Peyer's patch (tissue), 4 donors: ENCODE data around the gene DNM3. TPM values are rescaled to one million over a fixed set of nuclear protein-coding genes. Genes with fewer than 3 reads are reported as not detected.

Experiments
- DNase-seq, 3 donors: peaks; one replicate each; pipeline ENCODE4 v3.0.0-alpha.2; 2017 to 2019
- H3K27ac ChIP-seq, 4 donors: fragments of 200-600 bp; sonication (generic); one replicate each; pipeline ENCODE4 v1.5.1; 2016 to 2019
- H3K27me3 ChIP-seq, 2 donors: fragments of 200-600 bp; sonication (generic); one replicate each; pipeline ENCODE4 v1.5.1; 2019
- H3K36me3 ChIP-seq, 3 donors: fragments of 200-600 bp; sonication (generic); one replicate each; pipeline ENCODE4 v1.5.1; 2016 to 2019
- H3K4me1 ChIP-seq, 4 donors: fragments of 200-600 bp; sonication (generic); one replicate each; pipeline ENCODE4 v1.5.1; 2016 to 2019
- H3K4me3 ChIP-seq, 4 donors: fragments of 200-600 bp; sonication (generic); 1 replicate in 3 of 4; 2 replicates in 1 of 4; pipeline ENCODE4 v1.5.1; 2016 to 2019; ENCODE audit warnings: mild to moderate bottlenecking in 1 of 4
- H3K9me3 ChIP-seq, 4 donors: fragments of 200-600 bp; sonication (generic); one replicate each; pipeline ENCODE4 v1.5.1; 2016 to 2019; ENCODE audit warnings: mild to moderate bottlenecking in 1 of 4
- POLR2A ChIP-seq, 2 donors: fragments of 450-650 bp; IDR thresholded peaks; one replicate each; pipeline ENCODE4 v1.5.1; 2017; ENCODE audit warnings: antibody characterized with exemption in 2 of 2, mild to moderate bottlenecking in 2 of 2, moderate library complexity in 2 of 2
- total RNA-seq, 4 donors: library from RNA; depleted of rRNA; stranded (reverse); fragments of >200 nt; gene quantifications; one replicate each; pipeline ENCODE4 v1.1.0, GENCODE V29; 2016
- TF ChIP-seq, protein P1 (sequence below), 6 experiments: fragments of 450-650 bp in 4 of 6; fragments of 200-600 bp in 2 of 6; sonication (generic) in 1 of 6; IDR thresholded peaks; one replicate each; pipeline ENCODE4 v1.5.1; 2017 to 2019; ENCODE audit warnings: antibody characterized with exemption in 6 of 6, mild to moderate bottlenecking in 3 of 6, moderate library complexity in 1 of 6

DNM3 gene
- total RNA-seq, 4 donors from 2014 or later: 1.4 to 11.6 (median 2.0) TPM

DNA sequence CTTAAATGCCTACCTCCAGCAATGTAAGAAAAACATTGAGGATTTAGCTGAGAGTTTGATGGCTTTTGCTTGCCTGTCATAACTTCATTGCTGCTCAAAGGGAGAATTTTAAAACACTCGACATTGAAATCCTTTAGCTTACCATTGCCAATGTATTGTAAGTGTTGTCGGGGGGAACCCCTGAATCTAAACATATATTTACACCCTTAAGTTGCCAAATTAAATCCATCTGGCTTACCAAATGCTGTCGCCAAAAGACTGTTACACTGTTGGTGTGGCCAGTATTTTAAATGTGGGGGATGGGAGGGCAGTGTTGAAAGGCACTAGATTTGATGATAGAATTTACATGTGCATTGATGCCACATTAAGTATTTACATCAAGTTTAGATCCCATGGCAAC is 554.3 kb downstream of the DNM3 start:
- Histone ChIP-seq H3K27me3 (no peaks in the 10 kb centered on the region), H3K4me1 (peaks cover 0 to 23% (median 6%) of the 10 kb centered on the region in 4 donors), H3K4me3 (no peak overlapping the region), H3K9me3 (no peaks in the 10 kb centered on the region), H3K27ac (peak overlapping the region in 2 of 4 donors; percentile 77 to 80), H3K36me3 (no peaks in the 10 kb centered on the region)
- no peak for DNase-seq
- TF ChIP-seq POLR2A (IDR thresholded peaks at IDR 0.05): no peak
- TF ChIP-seq, protein P1, sequence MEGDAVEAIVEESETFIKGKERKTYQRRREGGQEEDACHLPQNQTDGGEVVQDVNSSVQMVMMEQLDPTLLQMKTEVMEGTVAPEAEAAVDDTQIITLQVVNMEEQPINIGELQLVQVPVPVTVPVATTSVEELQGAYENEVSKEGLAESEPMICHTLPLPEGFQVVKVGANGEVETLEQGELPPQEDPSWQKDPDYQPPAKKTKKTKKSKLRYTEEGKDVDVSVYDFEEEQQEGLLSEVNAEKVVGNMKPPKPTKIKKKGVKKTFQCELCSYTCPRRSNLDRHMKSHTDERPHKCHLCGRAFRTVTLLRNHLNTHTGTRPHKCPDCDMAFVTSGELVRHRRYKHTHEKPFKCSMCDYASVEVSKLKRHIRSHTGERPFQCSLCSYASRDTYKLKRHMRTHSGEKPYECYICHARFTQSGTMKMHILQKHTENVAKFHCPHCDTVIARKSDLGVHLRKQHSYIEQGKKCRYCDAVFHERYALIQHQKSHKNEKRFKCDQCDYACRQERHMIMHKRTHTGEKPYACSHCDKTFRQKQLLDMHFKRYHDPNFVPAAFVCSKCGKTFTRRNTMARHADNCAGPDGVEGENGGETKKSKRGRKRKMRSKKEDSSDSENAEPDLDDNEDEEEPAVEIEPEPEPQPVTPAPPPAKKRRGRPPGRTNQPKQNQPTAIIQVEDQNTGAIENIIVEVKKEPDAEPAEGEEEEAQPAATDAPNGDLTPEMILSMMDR (IDR thresholded peaks at IDR 0.05): no peak

DNA sequence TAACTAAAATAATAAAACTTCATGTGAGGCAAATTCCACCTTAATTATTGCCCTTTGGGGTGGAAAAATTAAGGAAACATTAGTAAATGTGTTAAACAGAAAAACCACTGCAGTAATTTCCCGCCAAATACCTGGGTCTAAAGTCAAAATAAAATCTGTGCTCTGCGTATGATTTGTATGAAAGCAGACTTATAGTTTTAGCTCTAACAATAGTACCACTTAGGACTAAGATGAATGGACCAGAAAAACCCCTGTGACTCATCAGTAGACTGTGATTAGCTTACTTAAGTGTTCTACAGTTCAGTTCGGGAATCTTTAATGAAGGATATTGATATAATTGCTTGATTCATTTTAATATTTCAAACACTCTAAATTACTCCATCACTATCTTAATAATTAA is 555.9 kb downstream of the DNM3 start:
- no peak overlapping the region for H3K4me3 ChIP-seq
- no peak for DNase-seq
- TF ChIP-seq, protein P1 (IDR thresholded peaks at IDR 0.05): no peak
- TF ChIP-seq POLR2A (IDR thresholded peaks at IDR 0.05): no peak
- H3K36me3 ChIP-seq: no peaks in the 10 kb centered on the region
- no peaks in the 10 kb centered on the region for H3K9me3 ChIP-seq
- H3K27me3 ChIP-seq: no peaks in the 10 kb centered on the region
- no peak overlapping the region for H3K27ac ChIP-seq
- H3K4me1 ChIP-seq: peaks cover 0 to 23% (median 6%) of the 10 kb centered on the region in 4 donors

DNA sequence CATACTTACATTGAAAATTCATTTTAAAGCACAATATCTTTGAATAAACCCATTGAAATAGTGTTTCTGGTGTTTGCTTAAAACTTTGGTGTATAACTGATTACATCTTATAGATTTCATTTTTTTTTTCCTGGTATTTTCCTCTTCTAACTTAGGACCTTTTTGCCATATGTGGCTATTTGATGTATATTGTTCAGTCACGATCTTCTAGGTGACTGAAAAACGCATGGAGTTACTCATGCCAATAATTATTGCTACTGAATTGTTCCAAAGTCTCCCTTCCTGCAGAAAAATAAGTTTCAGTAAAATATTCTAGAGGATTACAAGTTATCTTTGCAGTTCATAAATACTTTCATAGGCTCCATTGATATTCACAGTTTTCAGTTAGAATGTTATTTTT is 556.3 kb downstream of the DNM3 start:
- H3K36me3 ChIP-seq: no peaks in the 10 kb centered on the region
- H3K4me3 ChIP-seq: no peak overlapping the region
- no peaks in the 10 kb centered on the region for H3K9me3 ChIP-seq
- H3K27me3 ChIP-seq: no peaks in the 10 kb centered on the region
- DNase-seq: no peak
- peak overlapping the region in 1 of 4 donors; percentile 67 for H3K27ac ChIP-seq
- H3K4me1 ChIP-seq: peaks cover 0 to 23% (median 6%) of the 10 kb centered on the region in 4 donors
- no peak for TF ChIP-seq POLR2A (IDR thresholded peaks at IDR 0.05)
- TF ChIP-seq, protein P1 (IDR thresholded peaks at IDR 0.05): no peak

DNA sequence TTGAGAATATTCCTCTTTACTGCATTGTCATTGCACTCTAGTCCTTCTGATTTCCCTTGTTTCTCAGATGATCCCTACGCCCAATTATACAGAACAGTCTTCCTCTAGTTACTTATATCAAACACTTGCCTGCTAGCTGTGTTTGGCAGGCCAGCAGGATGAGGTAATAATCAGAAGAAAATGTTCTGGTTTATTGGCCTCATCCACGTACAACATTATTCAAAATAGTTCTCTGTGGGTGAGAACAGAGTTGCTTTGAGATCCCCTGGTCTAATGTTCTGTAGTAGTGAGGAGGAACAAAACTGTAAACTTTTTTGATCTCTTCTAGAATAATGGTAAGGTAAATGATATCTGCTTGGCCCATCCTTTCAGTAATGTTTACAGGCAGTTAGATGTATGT is 556.9 kb downstream of the DNM3 start:
- H3K27ac ChIP-seq: peak overlapping the region; percentile 2 to 67 (median 57)
- peak in 1 of 3 donors; percentile 28 for DNase-seq
- H3K9me3 ChIP-seq: no peaks in the 10 kb centered on the region
- no peak overlapping the region for H3K4me3 ChIP-seq
- H3K36me3 ChIP-seq: no peaks in the 10 kb centered on the region
- TF ChIP-seq, protein P1 (IDR thresholded peaks at IDR 0.05): no peak
- TF ChIP-seq POLR2A (IDR thresholded peaks at IDR 0.05): no peak
- peaks cover 0 to 23% (median 6%) of the 10 kb centered on the region in 4 donors for H3K4me1 ChIP-seq
- no peaks in the 10 kb centered on the region for H3K27me3 ChIP-seq

DNA sequence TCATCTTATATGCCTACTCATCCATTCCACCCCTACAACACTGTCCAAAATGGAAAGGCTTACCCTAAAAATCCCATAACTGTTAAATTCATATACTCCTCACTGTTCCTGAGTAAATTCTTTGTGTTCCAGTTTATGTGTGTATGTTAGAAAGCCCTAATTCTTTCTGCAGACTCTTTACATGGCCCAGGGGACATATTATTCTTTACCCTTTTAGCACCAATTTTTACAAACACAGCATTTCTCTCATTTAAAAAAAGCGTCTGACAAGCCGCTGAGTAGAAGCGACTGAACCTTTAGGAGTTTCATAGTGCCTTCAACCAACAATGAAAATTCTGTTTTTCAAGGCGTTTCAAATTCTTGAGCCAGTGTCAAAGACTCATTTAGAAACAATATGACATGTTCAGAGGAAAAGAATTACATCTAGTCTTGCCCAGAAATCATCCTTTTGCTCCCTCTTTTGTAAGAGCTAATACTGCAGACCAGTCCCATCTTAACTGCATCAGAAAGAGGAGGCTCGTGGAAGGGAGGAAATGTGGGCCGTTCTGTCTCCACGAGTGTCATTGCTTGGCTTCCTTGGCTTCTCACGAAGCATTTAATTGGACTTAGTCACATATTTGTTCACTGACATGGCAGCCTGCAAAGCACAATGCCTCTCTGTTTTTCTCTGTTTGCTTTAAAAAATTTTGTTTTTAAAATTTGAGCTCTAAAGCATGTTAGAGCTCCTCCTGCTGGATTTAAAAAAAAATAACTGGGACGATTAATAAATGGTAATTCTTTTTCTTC is 557.9 kb downstream of the DNM3 start:
- Histone ChIP-seq H3K36me3 (no peaks in the 10 kb centered on the region), H3K27me3 (no peaks in the 10 kb centered on the region), H3K4me1 (peaks cover 0 to 20% (median 6%) of the 10 kb centered on the region in 4 donors), H3K27ac (peak overlapping the region; percentile 8 to 67 (median 57)), H3K4me3 (peak overlapping the region in 2 of 4 donors; percentile 11 to 17), H3K9me3 (no peaks in the 10 kb centered on the region)
- no peak for TF ChIP-seq POLR2A (IDR thresholded peaks at IDR 0.05)
- TF ChIP-seq, protein P1 (IDR thresholded peaks at IDR 0.05): peak; percentile 48 to 84 (median 77)
- peak in 1 of 3 donors; percentile 67 for DNase-seq
